Glutamatergic neuron (in vitro differentiated cells): Measurements from ENCODE around the gene GLYATL3. TPM values are rescaled to one million over a fixed set of nuclear protein-coding genes. Genes with fewer than 3 reads are reported as not detected.

Source experiments
- DNase-seq: peaks from one replicate; pipeline ENCODE4 v3.0.0; 2022
- H3K27ac Mint-ChIP-seq: one replicate; pipeline ENCODE4 v1.8.0; 2020; ENCODE audit warnings: mild to moderate bottlenecking, mixed read lengths, inconsistent platforms; ENCODE audit not compliant: unreplicated experiment
- H3K27me3 Mint-ChIP-seq: one replicate; pipeline ENCODE4 v1.8.0; 2020; ENCODE audit warnings: mild to moderate bottlenecking, moderate library complexity, mixed read lengths, inconsistent platforms; ENCODE audit not compliant: unreplicated experiment
- H3K36me3 Mint-ChIP-seq: one replicate; pipeline ENCODE4 v1.8.0; 2020; ENCODE audit warnings: mild to moderate bottlenecking, mixed read lengths, inconsistent platforms; ENCODE audit not compliant: unreplicated experiment
- H3K4me1 Mint-ChIP-seq: one replicate; pipeline ENCODE4 v1.8.0; 2020; ENCODE audit warnings: mild to moderate bottlenecking, low read depth, mixed read lengths, inconsistent platforms; ENCODE audit not compliant: unreplicated experiment
- H3K4me3 Mint-ChIP-seq: one replicate; pipeline ENCODE4 v1.8.0; 2020; ENCODE audit warnings: mild to moderate bottlenecking, mixed read lengths, inconsistent platforms; ENCODE audit not compliant: unreplicated experiment
- H3K9me3 Mint-ChIP-seq: one replicate; pipeline ENCODE4 v1.8.0; 2020; ENCODE audit warnings: mild to moderate bottlenecking, moderate library complexity, mixed read lengths, inconsistent platforms; ENCODE audit not compliant: unreplicated experiment
- CTCF ChIP-seq: fragments of 200-600 bp; sonication (generic); IDR thresholded peaks from one replicate; pipeline ENCODE4 v1.5.0; 2021; ENCODE audit not compliant: partially characterized antibody, unreplicated experiment
- total RNA-seq: library from RNA; stranded (reverse); fragmentation: NEBNext Ultra II Directional; extraction: Animal tissue kit (Norgen Biotek cat#: 25700); gene quantifications from one replicate; pipeline ENCODE4 v1.2.1, GENCODE V29; 2021; ENCODE audit not compliant: unreplicated experiment

The GLYATL3 gene
- total RNA-seq, 1 donor from 2014 or later, result not detected

GRCh38 chr6:49556429-49556837 lies 56.7 kb downstream of the GLYATL3 start:
- DNase-seq, result no peak
- Mint-ChIP-seq H3K27ac (no peak overlapping the region), H3K36me3 (no peaks in the 10 kb centered on the region), H3K4me1 (peaks cover 5% of the 10 kb centered on the region), H3K9me3 (no peaks in the 10 kb centered on the region), H3K4me3 (no peak overlapping the region), H3K27me3 (peaks cover 1% of the 10 kb centered on the region)
- no peak for TF ChIP-seq CTCF

- Mint-ChIP-seq H3K27ac (no peak overlapping the region), H3K27me3 (no peaks in the 10 kb centered on the region), H3K4me1 (no peaks in the 10 kb centered on the region), H3K4me3 (no peak overlapping the region), H3K36me3 (no peaks in the 10 kb centered on the region), H3K9me3 (no peaks in the 10 kb centered on the region)
- no peak for DNase-seq
- TF ChIP-seq CTCF, result no peak
These were observed 57.5 kb downstream of the GLYATL3 start for GRCh38 chr6:49557177-49557576.

- Mint-ChIP-seq H3K4me3 (no peak overlapping the region), H3K27ac (no peak overlapping the region), H3K9me3 (no peaks in the 10 kb centered on the region), H3K27me3 (no peaks in the 10 kb centered on the region), H3K36me3 (no peaks in the 10 kb centered on the region), H3K4me1 (no peaks in the 10 kb centered on the region)
- TF ChIP-seq CTCF, result no peak
- DNase-seq, result no peak
These were observed 58.5 kb downstream of the GLYATL3 start for GRCh38 chr6:49558238-49558637.

- Mint-ChIP-seq H3K9me3 (no peaks in the 10 kb centered on the region), H3K4me3 (no peak overlapping the region), H3K36me3 (no peaks in the 10 kb centered on the region), H3K27ac (no peak overlapping the region), H3K4me1 (no peaks in the 10 kb centered on the region), H3K27me3 (no peaks in the 10 kb centered on the region)
- DNase-seq, result no peak
- TF ChIP-seq CTCF, result no peak
These were observed 63.5 kb downstream of the GLYATL3 start for GRCh38 chr6:49563006-49563886.

- Mint-ChIP-seq H3K27me3 (no peaks in the 10 kb centered on the region), H3K9me3 (no peaks in the 10 kb centered on the region), H3K4me1 (no peaks in the 10 kb centered on the region), H3K27ac (no peak overlapping the region), H3K36me3 (no peaks in the 10 kb centered on the region), H3K4me3 (no peak overlapping the region)
- no peak for DNase-seq
- TF ChIP-seq CTCF, result no peak
These were observed 64.8 kb downstream of the GLYATL3 start for GRCh38 chr6:49564552-49564951.
